Measurements from ENCODE around the gene GLRB. TPM values are rescaled to one million over a fixed set of nuclear protein-coding genes. Genes with fewer than 3 reads are reported as not detected.

Gene GLRB
- 8.2 and 8.4 TPM in 2 replicates for total RNA-seq
- long read RNA-seq, transcript GLRB-201 (10 exons, 3,126 nt): major isoform, 33 of 47 reads
- long read RNA-seq, partial matches to known transcripts: 5 of 47 reads
- long read RNA-seq, other reads (novel, unspliced or antisense): 5 of 47 reads

DNA sequence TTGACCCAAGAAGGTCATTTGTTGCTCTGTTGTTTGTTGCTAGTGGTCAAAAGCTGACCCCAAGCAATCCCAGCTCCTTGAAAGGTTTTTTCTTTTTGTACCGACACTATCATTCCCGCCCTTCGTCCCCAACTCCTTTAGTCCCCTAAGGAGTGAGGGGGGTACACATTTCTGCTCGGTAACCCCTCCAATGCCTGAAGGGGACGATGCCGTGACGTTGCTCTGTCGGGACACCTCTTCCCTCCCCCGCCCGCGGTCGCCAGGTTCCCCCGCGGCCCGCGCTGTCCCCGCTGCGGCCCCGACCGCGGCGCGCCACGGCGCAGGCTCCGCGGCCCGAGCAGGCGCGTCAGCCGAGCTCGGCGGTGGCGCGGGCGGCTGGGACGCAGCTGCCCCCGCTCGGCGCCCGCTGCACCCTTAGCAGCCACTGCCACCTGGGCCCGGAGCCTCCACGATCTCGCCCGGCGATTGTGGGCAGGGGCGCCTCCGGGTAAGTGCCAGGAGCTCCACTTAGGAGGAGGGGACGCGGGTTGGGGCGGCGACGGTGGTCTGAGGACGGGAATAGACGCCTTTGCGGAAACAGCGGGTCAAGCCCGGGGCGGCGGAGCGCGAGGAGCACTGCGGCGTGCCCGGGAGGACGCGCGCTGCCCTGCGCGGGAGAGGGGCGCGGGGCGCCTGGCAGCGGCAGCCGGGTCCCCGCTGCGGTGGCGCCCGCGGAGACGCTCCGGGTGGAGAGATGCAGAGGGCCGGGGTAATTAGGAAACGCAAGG, at the start of gene GLRB:
Gene GLRB (plus strand): TSS at position 340 of the 767 bp plus-strand sequence. CDS start 1,875 bp downstream, outside the sequence.
- TF ChIP-seq, protein P1, sequence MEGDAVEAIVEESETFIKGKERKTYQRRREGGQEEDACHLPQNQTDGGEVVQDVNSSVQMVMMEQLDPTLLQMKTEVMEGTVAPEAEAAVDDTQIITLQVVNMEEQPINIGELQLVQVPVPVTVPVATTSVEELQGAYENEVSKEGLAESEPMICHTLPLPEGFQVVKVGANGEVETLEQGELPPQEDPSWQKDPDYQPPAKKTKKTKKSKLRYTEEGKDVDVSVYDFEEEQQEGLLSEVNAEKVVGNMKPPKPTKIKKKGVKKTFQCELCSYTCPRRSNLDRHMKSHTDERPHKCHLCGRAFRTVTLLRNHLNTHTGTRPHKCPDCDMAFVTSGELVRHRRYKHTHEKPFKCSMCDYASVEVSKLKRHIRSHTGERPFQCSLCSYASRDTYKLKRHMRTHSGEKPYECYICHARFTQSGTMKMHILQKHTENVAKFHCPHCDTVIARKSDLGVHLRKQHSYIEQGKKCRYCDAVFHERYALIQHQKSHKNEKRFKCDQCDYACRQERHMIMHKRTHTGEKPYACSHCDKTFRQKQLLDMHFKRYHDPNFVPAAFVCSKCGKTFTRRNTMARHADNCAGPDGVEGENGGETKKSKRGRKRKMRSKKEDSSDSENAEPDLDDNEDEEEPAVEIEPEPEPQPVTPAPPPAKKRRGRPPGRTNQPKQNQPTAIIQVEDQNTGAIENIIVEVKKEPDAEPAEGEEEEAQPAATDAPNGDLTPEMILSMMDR (conservative IDR thresholded peaks at IDR 0.05): no peak
- peak within 1 kb of the TSS; percentile 97 for H3K4me3 Mint-ChIP-seq
- DNase-seq (ENCODE audit: low read depth, low spot score): peak; percentile 51
- H3K36me3 Mint-ChIP-seq (ENCODE audit: low read depth): no peaks in the 10 kb centered on the region
- peaks cover 13% of the 10 kb centered on the region for H3K4me1 Mint-ChIP-seq
- no peaks in the 10 kb centered on the region for H3K27me3 Mint-ChIP-seq (ENCODE audit: low read depth)
- no peaks in the 10 kb centered on the region for H3K9me3 Mint-ChIP-seq
- peak within 1 kb of the TSS; percentile 96 for H3K27ac Mint-ChIP-seq (ENCODE audit: unreplicated experiment)

DNA sequence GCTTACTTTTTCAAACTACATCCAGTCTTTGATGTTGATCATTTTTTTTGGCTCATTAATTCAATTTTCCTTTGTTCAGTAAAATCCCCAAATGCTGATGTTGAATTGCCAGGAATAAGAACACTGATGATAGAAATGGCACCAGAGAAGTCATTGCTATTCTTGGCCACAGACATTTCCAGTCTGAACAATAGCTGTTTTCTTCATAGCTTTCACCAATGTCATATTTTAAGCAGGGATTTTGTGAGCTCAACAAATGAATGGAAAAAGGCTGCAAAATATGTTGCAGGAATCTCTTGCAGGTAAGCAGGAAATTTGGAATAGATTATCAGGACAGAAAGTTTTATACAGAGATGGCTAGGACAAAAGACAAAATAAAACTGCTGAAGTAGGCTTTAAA, 40.5 kb upstream of the GLRB start:
- Mint-ChIP-seq H3K9me3 (peaks cover 3% of the 10 kb centered on the region), H3K4me1 (peaks cover 5% of the 10 kb centered on the region), H3K4me3 (no peak overlapping the region), H3K36me3 (ENCODE audit: low read depth) (no peaks in the 10 kb centered on the region), H3K27me3 (ENCODE audit: low read depth) (no peaks in the 10 kb centered on the region), H3K27ac (ENCODE audit: unreplicated experiment) (no peak overlapping the region)
- TF ChIP-seq, protein P1 (conservative IDR thresholded peaks at IDR 0.05): no peak
- DNase-seq (ENCODE audit: low read depth, low spot score): no peak

DNA sequence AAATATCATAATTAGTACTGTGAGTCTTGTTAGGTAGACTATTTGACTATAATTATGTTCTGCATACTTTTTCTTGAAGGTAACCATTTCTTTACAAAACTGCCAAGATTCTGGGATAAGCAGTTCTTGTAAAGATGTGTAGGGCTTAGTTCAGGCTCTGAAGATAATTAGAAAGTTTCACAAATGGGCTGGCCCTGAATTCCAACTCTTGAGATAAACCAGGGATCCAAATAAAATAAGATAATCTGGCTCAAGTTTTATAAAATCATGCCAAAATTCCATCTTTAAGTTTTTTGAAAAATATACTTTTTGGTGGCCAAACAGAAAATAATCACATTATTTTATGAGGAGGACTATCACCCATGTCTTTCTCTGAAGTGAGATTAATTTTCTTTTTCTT, 35.5 kb upstream of the GLRB start:
- H3K9me3 Mint-ChIP-seq: no peaks in the 10 kb centered on the region
- H3K36me3 Mint-ChIP-seq (ENCODE audit: low read depth): no peaks in the 10 kb centered on the region
- TF ChIP-seq, protein P1 (conservative IDR thresholded peaks at IDR 0.05): no peak
- H3K27ac Mint-ChIP-seq (ENCODE audit: unreplicated experiment): no peak overlapping the region
- H3K27me3 Mint-ChIP-seq (ENCODE audit: low read depth): no peaks in the 10 kb centered on the region
- H3K4me1 Mint-ChIP-seq: peaks cover 4% of the 10 kb centered on the region
- H3K4me3 Mint-ChIP-seq: no peak overlapping the region
- DNase-seq (ENCODE audit: low read depth, low spot score): no peak

DNA sequence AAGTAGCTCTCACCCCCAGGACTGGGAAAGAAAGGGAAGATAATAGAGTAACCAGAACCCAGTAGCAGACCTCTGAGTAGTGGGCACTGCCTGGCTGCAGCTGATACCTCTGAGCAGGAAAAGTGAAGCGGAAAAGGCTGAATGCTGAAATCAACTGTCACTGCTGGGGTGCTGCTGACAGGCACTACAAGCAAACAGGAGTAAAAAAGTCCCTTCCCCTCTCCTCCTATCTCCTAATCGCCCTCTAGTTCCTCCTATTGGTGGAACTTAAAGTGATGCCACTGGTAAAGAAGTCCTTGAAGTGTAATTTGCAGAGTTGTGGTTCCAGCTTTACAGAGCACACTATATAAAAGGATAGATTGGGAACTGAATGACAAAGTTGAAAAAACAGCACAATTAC, 32.8 kb upstream of the GLRB start:
- no peak for DNase-seq (ENCODE audit: low read depth, low spot score)
- no peaks in the 10 kb centered on the region for H3K36me3 Mint-ChIP-seq (ENCODE audit: low read depth)
- no peak overlapping the region for H3K27ac Mint-ChIP-seq (ENCODE audit: unreplicated experiment)
- H3K9me3 Mint-ChIP-seq: no peaks in the 10 kb centered on the region
- TF ChIP-seq, protein P1 (conservative IDR thresholded peaks at IDR 0.05): no peak
- no peaks in the 10 kb centered on the region for H3K4me1 Mint-ChIP-seq
- H3K27me3 Mint-ChIP-seq (ENCODE audit: low read depth): no peaks in the 10 kb centered on the region
- no peak overlapping the region for H3K4me3 Mint-ChIP-seq

DNA sequence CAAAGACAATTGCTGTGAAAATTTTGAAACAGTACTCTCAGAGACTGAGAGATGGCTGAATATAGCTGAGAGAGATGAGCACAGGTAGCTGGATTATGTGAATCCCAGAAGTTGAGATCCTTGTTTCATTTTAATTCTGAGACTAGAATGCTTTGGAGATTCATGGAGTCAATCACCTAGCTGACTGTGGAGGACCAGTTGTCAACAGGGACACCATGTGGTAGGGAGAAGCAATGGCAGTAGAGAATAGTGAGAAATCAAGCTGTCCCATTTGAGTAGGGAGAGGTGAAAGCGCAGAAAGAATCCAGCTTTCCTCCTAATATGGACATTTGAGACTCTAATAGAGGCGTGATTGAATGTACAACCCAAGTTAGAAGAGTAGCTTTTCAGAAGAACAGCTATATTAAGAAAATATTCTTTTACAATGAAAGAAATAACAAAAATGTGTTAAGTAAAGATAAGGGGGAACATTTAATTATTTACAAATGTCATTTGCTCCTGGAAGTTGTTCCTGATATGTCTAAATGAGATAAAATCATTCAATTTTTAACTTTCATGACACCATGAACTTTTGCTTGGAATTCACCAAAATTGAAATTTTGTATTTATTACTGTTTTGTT, 30.3 kb upstream of the GLRB start:
- H3K27ac Mint-ChIP-seq (ENCODE audit: unreplicated experiment): no peak overlapping the region

More for the DNA sequence above, 30.3 kb upstream of the GLRB start:
- Mint-ChIP-seq H3K4me3 (no peak overlapping the region), H3K27me3 (ENCODE audit: low read depth) (no peaks in the 10 kb centered on the region), H3K36me3 (ENCODE audit: low read depth) (no peaks in the 10 kb centered on the region), H3K4me1 (no peaks in the 10 kb centered on the region), H3K9me3 (no peaks in the 10 kb centered on the region)
- TF ChIP-seq, protein P1 (conservative IDR thresholded peaks at IDR 0.05): peak; percentile 76
- no peak for DNase-seq (ENCODE audit: low read depth, low spot score)

Data from neural crest cell (in vitro differentiated cells).